Prostate gland (tissue), 2 donors: Measurements from ENCODE around the gene SLC7A11. TPM values are rescaled to one million over a fixed set of nuclear protein-coding genes. Genes with fewer than 3 reads are reported as not detected.
A peak's percentile ranks its signal among the peaks of the same experiment; 100 is the strongest.

ENCODE experiments used
- DNase-seq: peaks from one replicate; pipeline ENCODE4 v3.0.0-alpha.2; 2019; ENCODE audit warnings: low spot score
- H3K27ac ChIP-seq, 2 donors: fragments of 200-600 bp; sonication (generic); 2 replicates each; pipeline ENCODE4 v1.5.1; 2017 to 2019
- H3K27me3 ChIP-seq: fragments of 200-600 bp; sonication (generic); replicated peaks from 2 replicates; pipeline ENCODE4 v1.5.1; 2019; ENCODE audit not compliant: insufficient read depth
- H3K36me3 ChIP-seq, 2 donors: fragments of 200-600 bp; sonication (generic); 1 replicate in 1 of 2; 2 replicates in 1 of 2; pipeline versions ENCODE4 v1.5.1 to v1.8.1; 2017 to 2019
- H3K4me1 ChIP-seq: fragments of 200-600 bp; sonication (generic); replicated peaks from 2 replicates; pipeline ENCODE4 v1.5.1; 2019
- H3K4me3 ChIP-seq, 2 donors: fragments of 200-600 bp; sonication (generic); 2 replicates each; pipeline ENCODE4 v1.5.1; 2017 to 2019
- H3K9me3 ChIP-seq: fragments of 200-600 bp; sonication (generic); 2 replicates; pipeline ENCODE4 v1.5.1; 2017
- CTCF ChIP-seq, 4 experiments: fragments of 200-600 bp in 2 of 4; fragments of 450-650 bp in 2 of 4; sonication (generic) in 2 of 4; IDR thresholded peaks; 1 replicate in 3 of 4; 2 replicates in 1 of 4; pipeline ENCODE4 v1.5.1; 2016 to 2019; ENCODE audit warnings: antibody characterized with exemption in 4 of 4, mild to moderate bottlenecking in 2 of 4, moderate library complexity in 2 of 4
- POLR2A ChIP-seq: fragments of 450-650 bp; IDR thresholded peaks from one replicate; pipeline ENCODE4 v1.6.1; 2016; ENCODE audit warnings: antibody characterized with exemption, mild to moderate bottlenecking
- POLR2AphosphoS5 ChIP-seq: sonication (generic); formaldehyde crosslinking; IDR thresholded peaks from one replicate; pipeline ENCODE4 v1.6.1; 2017; ENCODE audit warnings: antibody characterized with exemption
- WGBS: methylation state at CpG from one replicate; pipeline ENCODE4 v1.1.5; 2018; 5-methylcytosine and 5-hydroxymethylcytosine counted together
- intact Hi-C: fragments of 100-400 bp; cut with DNase I; formaldehyde crosslinking; loops from one replicate; pipeline ENCODE4 v1.14.2; 2022
- total RNA-seq, 2 donors: library from RNA; depleted of rRNA; stranded (reverse); fragments of >200 nt; gene quantifications; one replicate each; pipeline ENCODE4 v1.1.0, GENCODE V29; 2016

Gene SLC7A11
- total RNA-seq, 2 donors from 2014 or later, result 1.3 to 1.5 TPM

- TF ChIP-seq POLR2AphosphoS5, result no peak
- TF ChIP-seq POLR2A, result no peak
- no peak for TF ChIP-seq CTCF (IDR thresholded peaks at IDR 0.05)
- intact Hi-C loops, result no loop called here
Observed at GRCh38 chr4:138256608-138257007, 14.5 kb upstream of the SLC7A11 start.

DNA sequence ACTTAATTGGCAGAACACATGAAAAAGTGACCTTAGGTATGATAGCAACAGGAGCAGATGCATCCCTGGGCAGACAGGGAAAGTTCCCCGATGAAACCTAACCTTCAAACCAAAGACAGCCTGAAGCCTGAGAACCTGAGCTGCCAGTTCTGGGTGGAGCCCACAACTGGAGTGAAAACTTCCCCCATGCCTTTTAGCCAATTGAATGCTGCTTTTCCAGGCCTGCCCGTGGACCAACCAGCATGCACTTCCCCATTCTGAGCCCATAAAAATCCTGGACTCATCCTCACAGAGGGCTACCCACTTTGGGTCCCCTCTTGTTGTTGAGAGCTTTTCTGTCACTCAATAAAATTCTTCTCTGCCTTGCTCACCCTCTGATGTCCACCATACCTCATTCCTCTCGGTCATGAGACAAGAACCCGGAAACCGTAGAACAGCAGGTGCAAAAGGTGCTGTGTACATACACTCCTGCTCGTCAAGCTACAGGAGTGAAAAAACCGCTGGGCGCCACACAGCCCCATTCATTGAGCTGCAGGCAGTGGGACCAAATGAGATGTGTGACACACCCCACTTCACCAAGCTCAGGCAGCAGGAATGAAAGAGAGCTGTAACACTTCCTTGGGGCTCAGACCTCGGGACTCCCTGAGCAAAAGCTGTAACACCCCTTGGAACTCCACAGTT, 13.9 kb upstream of the SLC7A11 start:
- no peak for DNase-seq
- no peaks in the 10 kb centered on the region for H3K36me3 ChIP-seq
- TF ChIP-seq POLR2A (no peak), POLR2AphosphoS5 (no peak), CTCF (IDR thresholded peaks at IDR 0.05) (no peak)
- H3K4me1 ChIP-seq, result no peaks in the 10 kb centered on the region
- no peak overlapping the region for H3K4me3 ChIP-seq
- H3K9me3 ChIP-seq, result no peaks in the 10 kb centered on the region
- H3K27me3 ChIP-seq, result no peaks in the 10 kb centered on the region
- whole genome bisulfite sequencing, result 84% methylated on average over 9 of the region's 9 CpGs
- intact Hi-C loops, result no loop called here
- H3K27ac ChIP-seq, result no peak overlapping the region

More at GRCh38 chr4:138256608-138257007, 14.5 kb upstream of the SLC7A11 start:
- 69% methylated on average over 5 of the region's 5 CpGs for WGBS
- DNase-seq, result peak; percentile 12
- Histone ChIP-seq H3K4me3 (no peak overlapping the region), H3K36me3 (no peaks in the 10 kb centered on the region), H3K27ac (no peak overlapping the region), H3K9me3 (no peaks in the 10 kb centered on the region), H3K4me1 (no peaks in the 10 kb centered on the region), H3K27me3 (no peaks in the 10 kb centered on the region)

GRCh38 chr4:138252551-138252950, 10.4 kb upstream of the SLC7A11 start:
- H3K9me3 ChIP-seq, result no peaks in the 10 kb centered on the region
- DNase-seq, result no peak
- H3K4me1 ChIP-seq, result no peaks in the 10 kb centered on the region
- 84% methylated on average over 2 of the region's 2 CpGs for WGBS
- TF ChIP-seq CTCF (IDR thresholded peaks at IDR 0.05) (no peak), POLR2A (no peak), POLR2AphosphoS5 (no peak)
- H3K4me3 ChIP-seq, result no peak overlapping the region
- intact Hi-C loops, result no loop called here
- no peaks in the 10 kb centered on the region for H3K27me3 ChIP-seq
- H3K36me3 ChIP-seq, result no peaks in the 10 kb centered on the region
- no peak overlapping the region for H3K27ac ChIP-seq

DNA sequence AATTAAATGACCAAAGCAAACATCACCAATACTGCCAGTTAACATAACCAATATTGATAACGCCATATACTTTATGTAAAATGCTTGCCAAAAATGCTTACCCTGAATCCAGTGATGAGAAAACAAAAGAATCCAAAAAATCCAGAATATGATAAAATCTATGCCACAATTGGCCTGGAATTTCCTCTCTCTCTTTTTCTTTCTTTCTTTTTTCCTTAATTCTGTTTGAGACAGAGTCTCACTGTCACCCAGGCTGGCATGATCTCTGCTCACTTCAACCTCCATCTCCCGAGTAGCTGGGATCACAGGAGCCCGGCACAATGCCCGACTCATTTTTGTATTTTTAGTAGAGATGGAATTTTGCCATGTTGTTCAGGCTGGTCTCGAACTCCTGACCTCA, 9.8 kb upstream of the SLC7A11 start:
- no peaks in the 10 kb centered on the region for H3K4me1 ChIP-seq
- no peaks in the 10 kb centered on the region for H3K36me3 ChIP-seq
- no peak overlapping the region for H3K4me3 ChIP-seq
- H3K9me3 ChIP-seq, result no peaks in the 10 kb centered on the region
- H3K27ac ChIP-seq, result no peak overlapping the region
- no peak for DNase-seq
- intact Hi-C loops, result no loop called here
- no peak for TF ChIP-seq POLR2A
- no peak for TF ChIP-seq POLR2AphosphoS5
- TF ChIP-seq CTCF (IDR thresholded peaks at IDR 0.05), result no peak
- WGBS, result 93% methylated on average over 5 of the region's 5 CpGs
- H3K27me3 ChIP-seq, result no peaks in the 10 kb centered on the region

DNA sequence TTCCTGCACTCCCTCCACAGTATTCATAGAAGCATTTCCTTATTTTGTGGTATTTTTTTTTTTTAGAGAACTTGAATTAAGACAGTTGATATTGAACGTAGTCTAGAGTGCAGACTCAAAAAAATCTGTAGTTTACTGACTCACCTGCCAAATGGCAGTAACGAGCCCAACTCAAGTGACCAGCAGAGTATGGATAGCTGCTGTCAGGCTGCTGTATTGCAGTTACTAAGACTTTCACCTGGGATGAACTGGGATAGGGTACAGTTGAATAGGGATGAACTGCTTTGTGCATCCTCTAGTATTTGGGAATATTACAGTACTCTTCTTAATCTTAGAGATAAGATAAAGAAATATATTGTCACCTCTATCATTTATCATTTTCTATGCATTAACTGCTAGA, 7.0 kb upstream of the SLC7A11 start:
- no peaks in the 10 kb centered on the region for H3K36me3 ChIP-seq
- no peak for TF ChIP-seq CTCF (IDR thresholded peaks at IDR 0.05)
- no peak for TF ChIP-seq POLR2AphosphoS5

More for the DNA sequence above, 7.0 kb upstream of the SLC7A11 start:
- no peak for DNase-seq
- no peak overlapping the region for H3K27ac ChIP-seq
- H3K4me1 ChIP-seq, result no peaks in the 10 kb centered on the region
- 78% methylated on average over 2 of the region's 2 CpGs for WGBS
- intact Hi-C loops, result no loop called here
- no peaks in the 10 kb centered on the region for H3K9me3 ChIP-seq
- no peaks in the 10 kb centered on the region for H3K27me3 ChIP-seq
- no peak overlapping the region for H3K4me3 ChIP-seq
